DND-41 (cell line): Measurements from ENCODE around the gene OBI1.

Experiments used
- CTCF ChIP-seq: IDR thresholded peaks from 2 replicates; pipeline ENCODE4 v1.5.1; 2012; ENCODE audit warnings: borderline replicate concordance, low read length, moderate library complexity, mild to moderate bottlenecking; ENCODE audit not compliant: poor library complexity, severe bottlenecking; ENCODE audit errors: extremely low read depth
- EZH2 ChIP-seq: IDR thresholded peaks from 3 replicates; pipeline ENCODE4 v1.6.1; 2012; ENCODE audit warnings: borderline replicate concordance, low read depth, mild to moderate bottlenecking, moderate library complexity, low read length, inconsistent platforms; ENCODE audit not compliant: severe bottlenecking

GRCh38 chr13:78611040-78611439 is 47.9 kb downstream of the OBI1 start:
- TF ChIP-seq CTCF, result no peak
- no peak for TF ChIP-seq EZH2
